NB4 (cell line): ENCODE data around the gene CLCA4.

ENCODE experiments used
- DNase-seq: peaks from one replicate; pipeline ENCODE4 v3.0.0; 2010; ENCODE audit warnings: low read depth
- H3K4me3 ChIP-seq: one replicate; pipeline ENCODE4 v1.5.1; 2011; ENCODE audit warnings: mild to moderate bottlenecking, low read depth, low read length, moderate library complexity
- MYC ChIP-seq: IDR thresholded peaks from 2 replicates; pipeline ENCODE4 v1.6.1; 2011; ENCODE audit warnings: low read depth, low read length
- POLR2A ChIP-seq: IDR thresholded peaks from 2 replicates; pipeline ENCODE4 v1.6.1; 2011; ENCODE audit warnings: mild to moderate bottlenecking; ENCODE audit not compliant: insufficient read length; ENCODE audit errors: extremely low read depth
- TF ChIP-seq, protein P1 (sequence below): IDR thresholded peaks from 2 replicates; pipeline ENCODE4 v1.6.1; 2011; ENCODE audit warnings: low read depth, low read length
- TF ChIP-seq, protein P2 (sequence below): IDR thresholded peaks from one replicate; pipeline ENCODE4 v1.5.1; 2012; ENCODE audit warnings: low read depth, low read length

Gene CLCA4

DNA sequence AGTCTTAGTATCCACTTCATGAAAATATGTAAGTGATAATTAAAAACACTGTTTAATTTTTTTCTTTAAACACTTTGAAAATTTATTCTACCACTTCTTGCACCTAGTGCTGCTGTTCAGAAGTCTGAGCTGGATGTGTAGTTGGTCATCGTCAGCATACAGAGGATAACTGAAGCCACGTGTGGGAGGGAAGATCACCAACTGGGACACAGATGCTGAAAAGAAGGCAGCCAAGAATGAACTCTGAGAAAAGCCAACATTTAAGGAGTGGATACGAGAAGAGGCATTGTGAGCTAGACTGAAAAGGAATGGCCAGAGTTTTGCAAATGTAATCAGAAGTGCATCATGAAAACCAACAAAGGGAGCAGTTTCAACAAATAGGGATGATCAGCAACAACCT is 24.6 kb upstream of the CLCA4 start:
- DNase-seq, result no peak
- H3K4me3 ChIP-seq, result no peak overlapping the region
- TF ChIP-seq, protein P1, sequence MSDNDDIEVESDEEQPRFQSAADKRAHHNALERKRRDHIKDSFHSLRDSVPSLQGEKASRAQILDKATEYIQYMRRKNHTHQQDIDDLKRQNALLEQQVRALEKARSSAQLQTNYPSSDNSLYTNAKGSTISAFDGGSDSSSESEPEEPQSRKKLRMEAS, result no peak
- TF ChIP-seq MYC, result no peak
- no peak for TF ChIP-seq POLR2A
- TF ChIP-seq, protein P2, sequence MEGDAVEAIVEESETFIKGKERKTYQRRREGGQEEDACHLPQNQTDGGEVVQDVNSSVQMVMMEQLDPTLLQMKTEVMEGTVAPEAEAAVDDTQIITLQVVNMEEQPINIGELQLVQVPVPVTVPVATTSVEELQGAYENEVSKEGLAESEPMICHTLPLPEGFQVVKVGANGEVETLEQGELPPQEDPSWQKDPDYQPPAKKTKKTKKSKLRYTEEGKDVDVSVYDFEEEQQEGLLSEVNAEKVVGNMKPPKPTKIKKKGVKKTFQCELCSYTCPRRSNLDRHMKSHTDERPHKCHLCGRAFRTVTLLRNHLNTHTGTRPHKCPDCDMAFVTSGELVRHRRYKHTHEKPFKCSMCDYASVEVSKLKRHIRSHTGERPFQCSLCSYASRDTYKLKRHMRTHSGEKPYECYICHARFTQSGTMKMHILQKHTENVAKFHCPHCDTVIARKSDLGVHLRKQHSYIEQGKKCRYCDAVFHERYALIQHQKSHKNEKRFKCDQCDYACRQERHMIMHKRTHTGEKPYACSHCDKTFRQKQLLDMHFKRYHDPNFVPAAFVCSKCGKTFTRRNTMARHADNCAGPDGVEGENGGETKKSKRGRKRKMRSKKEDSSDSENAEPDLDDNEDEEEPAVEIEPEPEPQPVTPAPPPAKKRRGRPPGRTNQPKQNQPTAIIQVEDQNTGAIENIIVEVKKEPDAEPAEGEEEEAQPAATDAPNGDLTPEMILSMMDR, result no peak

DNA sequence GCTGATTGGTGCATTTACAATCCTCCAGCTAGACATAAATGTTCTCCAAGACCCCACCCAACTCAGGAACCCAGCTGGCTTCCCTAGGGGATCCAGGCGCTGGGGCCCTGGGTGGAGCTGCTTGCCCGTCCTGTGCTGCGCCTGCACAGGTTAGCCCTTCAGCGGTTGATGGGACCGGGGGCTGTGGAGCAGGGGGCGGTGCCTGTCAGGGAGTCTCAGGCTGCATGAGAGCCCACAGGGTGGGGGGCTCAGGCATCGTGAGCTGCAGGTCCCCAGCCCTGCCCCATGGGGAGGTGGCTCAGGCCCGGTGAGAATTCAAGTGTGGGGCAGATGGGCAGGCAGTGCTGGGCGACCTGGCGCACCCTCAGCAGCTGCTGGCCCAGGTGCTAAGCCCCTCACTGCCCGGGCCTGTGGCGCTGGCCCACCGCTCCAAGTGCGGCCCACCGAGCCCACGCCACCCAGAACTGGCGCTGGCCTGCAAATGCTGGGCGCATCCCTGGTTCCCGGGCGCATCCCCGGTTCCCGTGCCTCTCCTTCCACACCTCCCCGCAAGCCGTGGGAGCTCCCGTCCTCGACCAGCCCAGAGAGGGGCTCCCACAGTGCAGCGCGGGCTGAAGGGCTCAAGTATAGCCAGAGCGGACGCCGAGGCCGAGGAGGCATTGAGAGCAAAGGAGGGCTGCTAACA is 23.1 kb upstream of the CLCA4 start:
- TF ChIP-seq, protein P2, result no peak
- TF ChIP-seq, protein P1, result no peak
- DNase-seq, result no peak
- H3K4me3 ChIP-seq, result no peak overlapping the region

DNA sequence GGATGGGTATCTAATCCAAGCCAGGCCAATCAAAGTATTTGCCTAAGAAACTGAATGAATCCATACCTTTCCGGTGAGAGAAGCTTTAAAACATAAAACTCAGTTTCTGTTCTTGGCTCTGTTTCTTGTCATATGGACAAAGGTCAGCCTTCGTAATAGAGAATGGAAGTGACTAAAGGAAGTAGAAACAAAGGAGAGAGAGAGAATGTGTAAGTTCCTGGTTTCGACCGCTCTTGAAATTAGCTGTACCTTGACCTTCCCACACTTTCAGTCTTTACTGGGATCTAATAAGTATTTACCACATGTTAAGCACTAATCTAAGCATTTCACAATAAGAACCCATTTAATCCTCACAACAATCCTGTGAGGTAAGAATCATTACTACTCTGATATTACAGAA is 19.6 kb upstream of the CLCA4 start:
- TF ChIP-seq, protein P2, result no peak
- TF ChIP-seq, protein P1, result no peak
- TF ChIP-seq MYC (no peak), POLR2A (no peak)
- no peak for DNase-seq
- H3K4me3 ChIP-seq, result no peak overlapping the region

DNA sequence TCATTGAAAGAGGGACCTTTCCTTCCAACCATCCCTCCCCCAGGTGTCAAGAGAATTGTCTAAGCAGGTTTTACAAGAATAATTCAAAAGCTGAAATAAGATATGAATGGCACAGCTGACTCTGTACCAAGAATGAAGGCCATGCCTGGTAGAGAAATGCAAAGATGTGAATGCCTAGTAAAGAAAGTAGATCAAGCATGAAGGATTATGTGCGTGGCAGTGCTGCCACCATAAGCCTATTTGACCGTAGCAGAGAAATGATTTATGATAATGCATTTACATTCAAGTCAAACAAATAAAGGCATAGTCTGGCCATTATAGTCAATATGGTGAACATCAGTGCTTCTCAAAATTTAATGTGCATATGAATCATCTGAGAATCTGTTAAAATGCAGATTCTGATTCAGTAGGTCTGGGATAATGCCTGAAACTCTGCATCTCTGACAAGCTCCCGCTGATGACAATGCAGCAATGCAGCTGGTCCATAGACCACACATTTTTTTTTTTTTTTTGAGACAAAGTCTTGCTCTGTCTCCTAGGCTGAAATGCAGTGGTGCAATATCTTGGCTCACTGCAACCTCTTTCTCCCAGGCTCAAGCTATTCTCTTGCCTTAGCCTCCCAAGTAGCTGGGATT is 16.6 kb upstream of the CLCA4 start:
- TF ChIP-seq POLR2A (no peak), MYC (no peak)
- TF ChIP-seq, protein P1, result no peak
- TF ChIP-seq, protein P2, result no peak
- no peak for DNase-seq
- no peak overlapping the region for H3K4me3 ChIP-seq

DNA sequence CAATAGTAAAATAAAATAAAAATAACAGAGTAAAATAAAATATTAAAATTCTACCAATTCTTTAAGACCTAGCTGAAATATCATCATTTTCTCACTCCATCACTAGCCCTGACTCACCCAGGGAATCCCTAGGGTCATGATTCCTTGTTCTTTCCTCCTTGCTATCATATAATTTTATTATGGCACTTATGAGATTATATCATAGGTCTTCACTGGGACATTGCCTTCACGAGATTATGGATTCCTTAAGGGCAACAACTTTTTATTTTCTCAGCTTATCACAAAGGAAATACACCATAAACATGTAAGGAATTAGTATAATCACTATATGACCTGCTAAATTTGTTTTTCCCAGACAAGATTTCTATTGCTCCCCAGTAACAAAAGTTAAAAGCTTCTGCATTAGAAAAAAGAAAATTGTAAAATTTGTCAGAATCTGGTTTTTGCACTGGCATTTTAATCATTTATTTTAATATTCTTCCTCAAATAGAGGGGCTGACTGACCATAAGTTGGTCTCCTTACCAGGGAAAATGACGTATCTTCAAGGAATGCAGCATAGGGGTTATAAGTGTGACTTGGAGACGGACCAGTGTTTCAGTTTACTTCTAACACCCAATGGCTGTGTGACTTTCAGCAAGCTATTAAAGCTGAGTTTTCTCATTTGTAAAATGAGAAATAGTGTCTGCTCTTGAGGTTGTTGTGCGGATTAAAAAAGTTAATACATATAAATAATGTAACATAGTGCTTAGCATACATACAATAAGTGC is 8.8 kb upstream of the CLCA4 start:
- TF ChIP-seq POLR2A (no peak), MYC (no peak)
- TF ChIP-seq, protein P1, result no peak
- TF ChIP-seq, protein P2, result no peak
- no peak overlapping the region for H3K4me3 ChIP-seq
- DNase-seq, result no peak
